Tibial artery (tissue), 4 donors: ENCODE measurements around the gene UQCC2.

Source experiments
- DNase-seq, 2 donors: peaks; one replicate each; pipeline ENCODE4 v3.0.0-alpha.2; 2019
- H3K27ac ChIP-seq, 2 donors: fragments of 200-600 bp; sonication (generic) in 1 of 2; 1 replicate in 1 of 2; 2 replicates in 1 of 2; pipeline ENCODE4 v1.5.1; 2018 to 2019; ENCODE audit warnings: mild to moderate bottlenecking in 1 of 2
- H3K27me3 ChIP-seq, 2 donors: fragments of 200-600 bp; sonication (generic) in 1 of 2; one replicate each; pipeline versions ENCODE4 v1.5.1 to v1.6.0; 2016 to 2019
- H3K36me3 ChIP-seq, 3 donors: fragments of 200-600 bp; sonication (generic) in 2 of 3; one replicate each; pipeline ENCODE4 v1.5.1; 2016 to 2019; ENCODE audit warnings: mild to moderate bottlenecking in 2 of 3
- H3K4me1 ChIP-seq, 4 donors: fragments of 200-600 bp; sonication (generic) in 2 of 4; 1 replicate in 3 of 4; 2 replicates in 1 of 4; pipeline ENCODE4 v1.5.1; 2016 to 2019
- H3K4me3 ChIP-seq, 2 donors: fragments of 200-600 bp; sonication (generic) in 1 of 2; 1 replicate in 1 of 2; 2 replicates in 1 of 2; pipeline ENCODE4 v1.5.1; 2018 to 2019; ENCODE audit warnings: mild to moderate bottlenecking in 2 of 2
- H3K9me3 ChIP-seq, 3 donors: fragments of 200-600 bp; sonication (generic) in 1 of 3; one replicate each; pipeline ENCODE4 v1.5.1; 2016 to 2019
- intact Hi-C: fragments of 100-400 bp; cut with DNase I; formaldehyde crosslinking; loops from one replicate; pipeline ENCODE4 v1.15.0; 2023; ENCODE audit warnings: low total_unique reads
- TF ChIP-seq, protein P1 (sequence below), 2 experiments: fragments of 200-600 bp in 1 of 2; fragments of 450-650 bp in 1 of 2; IDR thresholded peaks; one replicate each; pipeline ENCODE4 v1.5.1; 2017 to 2019; ENCODE audit warnings: antibody characterized with exemption in 2 of 2, mild to moderate bottlenecking in 1 of 2, moderate library complexity in 1 of 2

UQCC2 gene

DNA sequence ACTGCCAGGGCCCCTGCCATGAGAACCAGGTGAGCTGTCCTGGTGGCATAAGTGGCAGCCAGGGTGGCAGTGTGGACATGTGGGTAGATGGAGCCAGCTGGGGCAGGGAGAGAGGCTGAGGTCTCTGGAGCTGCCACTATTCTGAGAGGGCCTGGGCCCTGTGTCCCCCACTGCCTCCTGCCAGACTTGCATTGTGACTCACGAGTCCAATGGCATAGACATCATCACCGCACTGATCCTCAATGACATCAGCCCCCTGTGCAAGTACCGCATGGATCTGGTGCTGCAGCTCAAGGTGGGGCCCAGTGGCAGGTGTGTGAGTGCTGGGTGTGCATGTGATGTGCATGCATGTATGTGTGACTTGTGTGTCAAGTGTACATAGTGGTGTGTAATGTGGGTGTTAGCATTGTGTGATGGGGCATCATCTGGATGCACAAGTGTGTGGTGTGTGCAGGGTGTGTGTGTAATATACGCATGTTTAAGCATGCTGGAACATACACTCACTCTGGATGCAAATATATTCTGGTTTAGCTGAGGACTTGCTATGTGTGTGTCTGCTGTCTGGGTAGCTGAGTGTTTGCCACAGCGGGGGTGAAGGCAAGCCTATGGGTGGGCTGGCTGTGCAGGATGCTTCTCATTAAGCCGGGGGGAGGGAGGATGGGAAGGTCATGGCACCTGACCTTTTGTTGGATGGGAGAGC, 25.1 kb downstream of the UQCC2 start:
- H3K4me1 ChIP-seq, result no peaks in the 10 kb centered on the region
- TF ChIP-seq, protein P1, sequence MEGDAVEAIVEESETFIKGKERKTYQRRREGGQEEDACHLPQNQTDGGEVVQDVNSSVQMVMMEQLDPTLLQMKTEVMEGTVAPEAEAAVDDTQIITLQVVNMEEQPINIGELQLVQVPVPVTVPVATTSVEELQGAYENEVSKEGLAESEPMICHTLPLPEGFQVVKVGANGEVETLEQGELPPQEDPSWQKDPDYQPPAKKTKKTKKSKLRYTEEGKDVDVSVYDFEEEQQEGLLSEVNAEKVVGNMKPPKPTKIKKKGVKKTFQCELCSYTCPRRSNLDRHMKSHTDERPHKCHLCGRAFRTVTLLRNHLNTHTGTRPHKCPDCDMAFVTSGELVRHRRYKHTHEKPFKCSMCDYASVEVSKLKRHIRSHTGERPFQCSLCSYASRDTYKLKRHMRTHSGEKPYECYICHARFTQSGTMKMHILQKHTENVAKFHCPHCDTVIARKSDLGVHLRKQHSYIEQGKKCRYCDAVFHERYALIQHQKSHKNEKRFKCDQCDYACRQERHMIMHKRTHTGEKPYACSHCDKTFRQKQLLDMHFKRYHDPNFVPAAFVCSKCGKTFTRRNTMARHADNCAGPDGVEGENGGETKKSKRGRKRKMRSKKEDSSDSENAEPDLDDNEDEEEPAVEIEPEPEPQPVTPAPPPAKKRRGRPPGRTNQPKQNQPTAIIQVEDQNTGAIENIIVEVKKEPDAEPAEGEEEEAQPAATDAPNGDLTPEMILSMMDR (IDR thresholded peaks at IDR 0.05), result no peak
- H3K9me3 ChIP-seq, result no peaks in the 10 kb centered on the region
- H3K27me3 ChIP-seq, result no peaks in the 10 kb centered on the region
- DNase-seq, result no peak
- peaks cover 0 to 96% (median 66%) of the 10 kb centered on the region in 3 donors for H3K36me3 ChIP-seq
- no peak overlapping the region for H3K4me3 ChIP-seq
- intact Hi-C loops, result no loop called here
- no peak overlapping the region for H3K27ac ChIP-seq

DNA sequence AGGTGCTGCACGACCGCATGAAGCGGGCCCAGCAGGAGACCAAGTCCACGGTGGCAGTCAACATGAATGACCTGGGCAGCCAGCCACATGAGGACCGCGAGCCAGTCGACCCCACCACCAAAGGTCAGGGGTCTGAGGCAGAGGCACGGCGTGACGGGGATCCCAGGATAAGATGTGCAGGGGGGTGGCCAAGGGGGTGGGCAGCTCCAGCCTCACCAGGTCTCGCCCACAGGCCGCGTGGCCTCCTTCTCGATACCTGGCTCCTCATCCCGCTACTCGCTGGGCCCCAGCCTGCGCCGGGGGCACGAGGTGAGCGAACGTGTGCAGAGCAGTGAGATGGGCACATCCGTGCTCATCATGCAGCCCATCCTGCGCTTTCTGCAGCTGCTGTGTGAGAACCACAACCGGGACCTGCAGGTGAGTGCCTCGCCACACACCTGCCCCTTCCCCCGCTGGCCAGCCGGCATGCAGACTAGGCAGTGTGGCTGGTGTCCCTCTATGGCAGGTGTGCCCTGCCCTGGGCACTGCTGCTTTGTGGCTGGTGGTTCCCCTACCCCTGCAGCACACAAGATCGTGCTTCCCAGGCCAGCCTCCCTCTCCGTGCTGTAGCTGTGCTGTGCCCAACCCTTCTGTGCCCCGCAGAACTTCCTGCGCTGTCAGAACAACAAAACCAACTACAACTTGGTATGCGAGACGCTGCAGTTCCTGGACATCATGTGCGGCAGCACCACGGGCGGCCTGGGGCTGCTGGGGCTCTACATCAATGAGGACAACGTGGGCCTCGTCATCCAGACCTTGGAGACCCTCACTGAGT, 25.9 kb downstream of the UQCC2 start:
- H3K36me3 ChIP-seq, result peaks cover 0 to 95% (median 61%) of the 10 kb centered on the region in 3 donors
- intact Hi-C loops, result no loop called here

DNA sequence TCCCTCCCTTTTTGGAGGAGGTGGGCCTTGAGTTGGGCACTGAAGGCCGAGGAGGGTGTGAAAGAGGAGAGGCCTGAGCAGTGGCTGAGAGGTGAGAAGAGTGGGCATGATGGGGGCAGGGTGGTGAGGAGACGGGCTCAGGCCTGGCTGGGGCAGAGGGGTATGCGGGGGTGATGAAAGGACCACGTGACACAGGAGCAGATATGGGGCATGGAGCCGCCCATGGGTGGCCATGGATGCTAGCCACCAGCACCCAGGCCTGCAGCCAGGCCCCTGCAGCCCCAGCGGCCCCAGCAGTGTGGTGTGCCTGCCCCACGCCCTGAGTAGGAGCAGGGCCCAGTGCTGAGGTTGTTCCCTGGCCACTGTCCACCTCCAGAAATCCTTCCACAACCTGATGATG, 26.5 kb downstream of the UQCC2 start:
- H3K27ac ChIP-seq, result no peak overlapping the region
- intact Hi-C loops, result no loop called here
- H3K27me3 ChIP-seq, result no peaks in the 10 kb centered on the region
- TF ChIP-seq, protein P1 (IDR thresholded peaks at IDR 0.05), result no peak
- H3K4me3 ChIP-seq, result no peak overlapping the region
- no peaks in the 10 kb centered on the region for H3K9me3 ChIP-seq
- H3K4me1 ChIP-seq, result no peaks in the 10 kb centered on the region
- no peak for DNase-seq
- H3K36me3 ChIP-seq, result peaks cover 0 to 94% (median 59%) of the 10 kb centered on the region in 3 donors

More for the DNA sequence above, 25.9 kb downstream of the UQCC2 start:
- TF ChIP-seq, protein P1 (IDR thresholded peaks at IDR 0.05), result no peak
- Histone ChIP-seq H3K4me3 (no peak overlapping the region), H3K27me3 (no peaks in the 10 kb centered on the region), H3K9me3 (no peaks in the 10 kb centered on the region), H3K4me1 (no peaks in the 10 kb centered on the region), H3K27ac (no peak overlapping the region)
- no peak for DNase-seq

DNA sequence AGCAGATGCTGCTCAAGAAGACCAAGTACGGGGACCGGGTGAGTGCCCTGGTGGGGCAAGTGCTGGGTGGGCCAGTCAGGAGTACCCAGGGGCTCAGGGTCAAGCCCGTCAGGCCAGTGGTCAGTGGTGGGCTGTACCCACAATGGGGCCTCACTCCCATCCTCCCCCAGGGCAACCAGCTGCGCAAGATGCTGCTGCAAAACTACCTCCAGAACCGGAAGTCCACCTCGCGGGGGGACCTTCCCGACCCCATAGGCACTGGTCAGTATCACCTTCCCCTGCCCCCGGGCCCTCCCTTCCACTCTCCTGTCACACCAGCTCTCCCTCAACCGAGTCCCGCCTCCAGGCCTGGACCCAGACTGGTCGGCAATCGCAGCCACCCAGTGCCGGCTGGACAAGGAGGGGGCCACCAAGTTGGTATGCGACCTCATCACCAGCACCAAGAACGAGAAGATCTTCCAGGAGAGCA, 27.0 kb downstream of the UQCC2 start:
- TF ChIP-seq, protein P1 (IDR thresholded peaks at IDR 0.05), result no peak
- H3K36me3 ChIP-seq, result peaks cover 0 to 96% (median 59%) of the 10 kb centered on the region in 3 donors
- no peak for DNase-seq
- intact Hi-C loops, result no loop called here
- no peak overlapping the region for H3K27ac ChIP-seq
- H3K4me3 ChIP-seq, result no peak overlapping the region
- no peaks in the 10 kb centered on the region for H3K9me3 ChIP-seq
- no peaks in the 10 kb centered on the region for H3K27me3 ChIP-seq
- H3K4me1 ChIP-seq, result no peaks in the 10 kb centered on the region

DNA sequence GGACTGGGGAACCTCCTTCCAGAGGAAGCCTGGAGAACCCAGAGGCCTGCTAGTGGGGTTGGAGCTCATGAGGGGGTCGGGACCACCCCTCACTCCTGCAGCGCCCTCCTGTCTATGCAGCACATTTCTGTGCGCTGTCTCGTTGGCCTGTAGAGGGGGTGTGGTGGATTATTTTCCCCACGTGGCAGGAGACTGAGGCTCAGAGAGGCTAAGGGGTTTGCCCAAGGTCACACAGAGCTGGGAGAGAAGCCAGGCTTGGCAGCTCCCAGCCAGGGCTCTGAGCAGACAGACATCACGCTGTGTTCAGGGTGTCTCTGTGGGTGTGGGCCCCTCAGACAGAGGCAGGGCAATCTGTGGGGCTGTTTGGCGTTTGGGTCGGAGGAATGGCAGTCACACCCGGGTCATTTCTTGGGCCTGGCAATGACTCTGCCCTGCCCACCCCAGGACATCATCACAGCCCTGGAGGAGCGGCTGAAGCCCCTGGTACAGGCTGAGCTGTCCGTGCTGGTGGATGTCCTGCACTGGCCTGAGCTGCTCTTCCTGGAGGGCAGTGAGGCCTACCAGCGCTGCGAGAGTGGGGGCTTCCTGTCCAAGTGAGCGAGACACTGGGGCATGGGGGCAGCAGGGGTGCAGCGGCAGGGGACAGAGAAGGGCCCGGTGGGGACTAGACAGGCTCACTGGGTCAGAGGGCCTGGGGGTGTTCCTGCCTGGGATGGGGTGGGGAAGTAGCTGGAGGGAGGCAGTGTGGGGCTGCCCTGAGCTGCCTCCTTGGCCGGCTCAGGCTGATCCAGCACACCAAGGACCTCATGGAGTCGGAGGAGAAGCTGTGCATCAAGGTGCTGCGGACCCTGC, 27.7 kb downstream of the UQCC2 start:
- Histone ChIP-seq H3K27ac (no peak overlapping the region), H3K36me3 (peaks cover 0 to 96% (median 52%) of the 10 kb centered on the region in 3 donors), H3K4me1 (no peaks in the 10 kb centered on the region), H3K27me3 (no peaks in the 10 kb centered on the region), H3K9me3 (no peaks in the 10 kb centered on the region), H3K4me3 (no peak overlapping the region)
- DNase-seq, result no peak
- intact Hi-C loops, result no loop called here
- TF ChIP-seq, protein P1 (IDR thresholded peaks at IDR 0.05), result no peak
